Measurements from ENCODE around the gene SPDEF.

DNA sequence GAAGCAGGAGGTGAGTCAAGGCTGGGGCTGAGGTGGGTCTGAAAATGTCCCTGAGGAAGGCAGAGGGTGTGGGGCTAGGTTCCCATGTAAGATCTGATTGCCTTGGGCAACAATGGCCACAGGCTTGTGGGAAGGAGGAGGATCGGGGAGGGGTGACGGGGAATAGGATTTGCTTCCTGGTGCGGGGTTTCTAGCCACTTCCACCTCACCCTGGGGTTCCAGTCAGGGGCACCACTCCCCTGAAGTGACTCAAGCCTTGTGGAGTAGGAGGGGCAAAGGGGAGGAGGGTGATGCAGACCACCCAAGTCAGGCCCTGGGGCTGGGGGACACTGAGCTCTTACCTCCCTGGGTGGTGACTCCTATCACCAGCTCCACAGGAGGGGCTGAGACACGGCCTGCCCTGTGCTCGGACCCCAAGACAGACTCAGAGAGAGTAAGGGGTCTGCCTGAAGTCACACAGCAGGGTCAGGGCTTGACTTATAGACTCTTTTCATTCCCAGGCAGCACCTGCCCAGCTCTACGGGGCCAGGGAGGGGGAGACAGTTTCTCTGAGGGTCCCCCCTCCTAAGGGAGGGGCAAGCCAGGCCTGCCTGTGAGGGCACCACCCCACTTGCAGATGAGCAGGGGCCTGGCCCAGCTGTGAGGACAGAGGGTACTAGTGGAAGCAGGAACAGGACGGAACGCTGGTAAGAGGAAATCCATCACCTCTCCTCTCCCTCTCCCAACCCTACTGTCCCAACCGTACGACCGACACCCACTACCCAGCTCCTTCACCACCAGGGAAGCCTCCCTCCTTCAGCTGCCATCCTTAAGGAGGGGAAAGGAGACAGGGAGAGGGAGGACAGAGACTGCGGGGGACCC lies 12.4 kb upstream of the SPDEF start:
- TF ChIP-seq SCRT1 (tag by site-specific recombination; IDR thresholded peaks at IDR 0.05; ENCODE audit: borderline replicate concordance) (no peak), ZNF223 (tag by site-specific recombination; IDR thresholded peaks at IDR 0.05) (no peak), ZNF660 (tag by site-specific recombination; IDR thresholded peaks at IDR 0.05) (no peak), ZNF292 (tag by site-specific recombination; IDR thresholded peaks at IDR 0.05; ENCODE audit: borderline replicate concordance, low read depth) (no peak), ZNF514 (tag by site-specific recombination; IDR thresholded peaks at IDR 0.05) (no peak), KLF10 (tag by site-specific recombination; IDR thresholded peaks at IDR 0.05) (no peak), ZNF140 (tag by site-specific recombination; IDR thresholded peaks at IDR 0.05) (no peak), ZNF10 (tag by site-specific recombination; IDR thresholded peaks at IDR 0.05) (no peak)
- TF ChIP-seq, protein P1, sequence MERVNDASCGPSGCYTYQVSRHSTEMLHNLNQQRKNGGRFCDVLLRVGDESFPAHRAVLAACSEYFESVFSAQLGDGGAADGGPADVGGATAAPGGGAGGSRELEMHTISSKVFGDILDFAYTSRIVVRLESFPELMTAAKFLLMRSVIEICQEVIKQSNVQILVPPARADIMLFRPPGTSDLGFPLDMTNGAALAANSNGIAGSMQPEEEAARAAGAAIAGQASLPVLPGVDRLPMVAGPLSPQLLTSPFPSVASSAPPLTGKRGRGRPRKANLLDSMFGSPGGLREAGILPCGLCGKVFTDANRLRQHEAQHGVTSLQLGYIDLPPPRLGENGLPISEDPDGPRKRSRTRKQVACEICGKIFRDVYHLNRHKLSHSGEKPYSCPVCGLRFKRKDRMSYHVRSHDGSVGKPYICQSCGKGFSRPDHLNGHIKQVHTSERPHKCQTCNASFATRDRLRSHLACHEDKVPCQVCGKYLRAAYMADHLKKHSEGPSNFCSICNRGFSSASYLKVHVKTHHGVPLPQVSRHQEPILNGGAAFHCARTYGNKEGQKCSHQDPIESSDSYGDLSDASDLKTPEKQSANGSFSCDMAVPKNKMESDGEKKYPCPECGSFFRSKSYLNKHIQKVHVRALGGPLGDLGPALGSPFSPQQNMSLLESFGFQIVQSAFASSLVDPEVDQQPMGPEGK (tag by site-specific recombination; IDR thresholded peaks at IDR 0.05), result no peak
- TF ChIP-seq, protein P2, sequence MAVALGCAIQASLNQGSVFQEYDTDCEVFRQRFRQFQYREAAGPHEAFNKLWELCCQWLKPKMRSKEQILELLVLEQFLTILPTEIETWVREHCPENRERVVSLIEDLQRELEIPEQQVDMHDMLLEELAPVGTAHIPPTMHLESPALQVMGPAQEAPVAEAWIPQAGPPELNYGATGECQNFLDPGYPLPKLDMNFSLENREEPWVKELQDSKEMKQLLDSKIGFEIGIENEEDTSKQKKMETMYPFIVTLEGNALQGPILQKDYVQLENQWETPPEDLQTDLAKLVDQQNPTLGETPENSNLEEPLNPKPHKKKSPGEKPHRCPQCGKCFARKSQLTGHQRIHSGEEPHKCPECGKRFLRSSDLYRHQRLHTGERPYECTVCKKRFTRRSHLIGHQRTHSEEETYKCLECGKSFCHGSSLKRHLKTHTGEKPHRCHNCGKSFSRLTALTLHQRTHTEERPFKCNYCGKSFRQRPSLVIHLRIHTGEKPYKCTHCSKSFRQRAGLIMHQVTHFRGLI (tag by site-specific recombination; IDR thresholded peaks at IDR 0.05), result no peak
- TF ChIP-seq, protein P3, sequence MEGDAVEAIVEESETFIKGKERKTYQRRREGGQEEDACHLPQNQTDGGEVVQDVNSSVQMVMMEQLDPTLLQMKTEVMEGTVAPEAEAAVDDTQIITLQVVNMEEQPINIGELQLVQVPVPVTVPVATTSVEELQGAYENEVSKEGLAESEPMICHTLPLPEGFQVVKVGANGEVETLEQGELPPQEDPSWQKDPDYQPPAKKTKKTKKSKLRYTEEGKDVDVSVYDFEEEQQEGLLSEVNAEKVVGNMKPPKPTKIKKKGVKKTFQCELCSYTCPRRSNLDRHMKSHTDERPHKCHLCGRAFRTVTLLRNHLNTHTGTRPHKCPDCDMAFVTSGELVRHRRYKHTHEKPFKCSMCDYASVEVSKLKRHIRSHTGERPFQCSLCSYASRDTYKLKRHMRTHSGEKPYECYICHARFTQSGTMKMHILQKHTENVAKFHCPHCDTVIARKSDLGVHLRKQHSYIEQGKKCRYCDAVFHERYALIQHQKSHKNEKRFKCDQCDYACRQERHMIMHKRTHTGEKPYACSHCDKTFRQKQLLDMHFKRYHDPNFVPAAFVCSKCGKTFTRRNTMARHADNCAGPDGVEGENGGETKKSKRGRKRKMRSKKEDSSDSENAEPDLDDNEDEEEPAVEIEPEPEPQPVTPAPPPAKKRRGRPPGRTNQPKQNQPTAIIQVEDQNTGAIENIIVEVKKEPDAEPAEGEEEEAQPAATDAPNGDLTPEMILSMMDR (tag by site-specific recombination; IDR thresholded peaks at IDR 0.05), result no peak
- TF ChIP-seq, protein P4, sequence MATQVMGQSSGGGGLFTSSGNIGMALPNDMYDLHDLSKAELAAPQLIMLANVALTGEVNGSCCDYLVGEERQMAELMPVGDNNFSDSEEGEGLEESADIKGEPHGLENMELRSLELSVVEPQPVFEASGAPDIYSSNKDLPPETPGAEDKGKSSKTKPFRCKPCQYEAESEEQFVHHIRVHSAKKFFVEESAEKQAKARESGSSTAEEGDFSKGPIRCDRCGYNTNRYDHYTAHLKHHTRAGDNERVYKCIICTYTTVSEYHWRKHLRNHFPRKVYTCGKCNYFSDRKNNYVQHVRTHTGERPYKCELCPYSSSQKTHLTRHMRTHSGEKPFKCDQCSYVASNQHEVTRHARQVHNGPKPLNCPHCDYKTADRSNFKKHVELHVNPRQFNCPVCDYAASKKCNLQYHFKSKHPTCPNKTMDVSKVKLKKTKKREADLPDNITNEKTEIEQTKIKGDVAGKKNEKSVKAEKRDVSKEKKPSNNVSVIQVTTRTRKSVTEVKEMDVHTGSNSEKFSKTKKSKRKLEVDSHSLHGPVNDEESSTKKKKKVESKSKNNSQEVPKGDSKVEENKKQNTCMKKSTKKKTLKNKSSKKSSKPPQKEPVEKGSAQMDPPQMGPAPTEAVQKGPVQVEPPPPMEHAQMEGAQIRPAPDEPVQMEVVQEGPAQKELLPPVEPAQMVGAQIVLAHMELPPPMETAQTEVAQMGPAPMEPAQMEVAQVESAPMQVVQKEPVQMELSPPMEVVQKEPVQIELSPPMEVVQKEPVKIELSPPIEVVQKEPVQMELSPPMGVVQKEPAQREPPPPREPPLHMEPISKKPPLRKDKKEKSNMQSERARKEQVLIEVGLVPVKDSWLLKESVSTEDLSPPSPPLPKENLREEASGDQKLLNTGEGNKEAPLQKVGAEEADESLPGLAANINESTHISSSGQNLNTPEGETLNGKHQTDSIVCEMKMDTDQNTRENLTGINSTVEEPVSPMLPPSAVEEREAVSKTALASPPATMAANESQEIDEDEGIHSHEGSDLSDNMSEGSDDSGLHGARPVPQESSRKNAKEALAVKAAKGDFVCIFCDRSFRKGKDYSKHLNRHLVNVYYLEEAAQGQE (tag by site-specific recombination; IDR thresholded peaks at IDR 0.05), result no peak

Data from HEK293 (cell line).